ENCODE results near the gene INPP5A.

The INPP5A gene

GRCh38 chr10:132544744-132545658 is 7.4 kb downstream of the INPP5A start (continued):
- TF ChIP-seq GLIS3 (CRISPR knock-in tag; IDR thresholded peaks at IDR 0.05) (no peak), ZC3H10 (CRISPR knock-in tag; IDR thresholded peaks at IDR 0.05) (no peak), TOX (CRISPR knock-in tag; IDR thresholded peaks at IDR 0.05; ENCODE audit: borderline replicate concordance) (no peak), CREB5 (CRISPR knock-in tag; IDR thresholded peaks at IDR 0.05; ENCODE audit: low read depth) (no peak), CSDC2 (CRISPR knock-in tag; IDR thresholded peaks at IDR 0.05) (no peak), ZFP3 (CRISPR knock-in tag; IDR thresholded peaks at IDR 0.05) (no peak), ZNF8 (CRISPR knock-in tag; IDR thresholded peaks at IDR 0.05) (no peak), PPARA (CRISPR knock-in tag; IDR thresholded peaks at IDR 0.05; ENCODE audit: borderline replicate concordance) (no peak)
- TF ChIP-seq, protein P1, sequence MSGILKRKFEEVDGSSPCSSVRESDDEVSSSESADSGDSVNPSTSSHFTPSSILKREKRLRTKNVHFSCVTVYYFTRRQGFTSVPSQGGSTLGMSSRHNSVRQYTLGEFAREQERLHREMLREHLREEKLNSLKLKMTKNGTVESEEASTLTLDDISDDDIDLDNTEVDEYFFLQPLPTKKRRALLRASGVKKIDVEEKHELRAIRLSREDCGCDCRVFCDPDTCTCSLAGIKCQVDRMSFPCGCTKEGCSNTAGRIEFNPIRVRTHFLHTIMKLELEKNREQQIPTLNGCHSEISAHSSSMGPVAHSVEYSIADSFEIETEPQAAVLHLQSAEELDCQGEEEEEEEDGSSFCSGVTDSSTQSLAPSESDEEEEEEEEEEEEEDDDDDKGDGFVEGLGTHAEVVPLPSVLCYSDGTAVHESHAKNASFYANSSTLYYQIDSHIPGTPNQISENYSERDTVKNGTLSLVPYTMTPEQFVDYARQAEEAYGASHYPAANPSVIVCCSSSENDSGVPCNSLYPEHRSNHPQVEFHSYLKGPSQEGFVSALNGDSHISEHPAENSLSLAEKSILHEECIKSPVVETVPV (CRISPR knock-in tag; IDR thresholded peaks at IDR 0.05) = no peak

GRCh38 chr10:132545659-132546367 is 8.2 kb downstream of the INPP5A start:
- TF ChIP-seq BACH2 (CRISPR knock-in tag; IDR thresholded peaks at IDR 0.05; ENCODE audit: borderline replicate concordance) (no peak), CREB5 (CRISPR knock-in tag; IDR thresholded peaks at IDR 0.05; ENCODE audit: low read depth) (no peak), ZFP30 (CRISPR knock-in tag; IDR thresholded peaks at IDR 0.05) (no peak), ESRRG (CRISPR knock-in tag; IDR thresholded peaks at IDR 0.05) (no peak), PATZ1 (CRISPR knock-in tag; IDR thresholded peaks at IDR 0.05; ENCODE audit: borderline replicate concordance) (no peak), TOX (CRISPR knock-in tag; IDR thresholded peaks at IDR 0.05; ENCODE audit: borderline replicate concordance) (no peak), OSR1 (CRISPR knock-in tag; IDR thresholded peaks at IDR 0.05) (no peak), PPARA (CRISPR knock-in tag; IDR thresholded peaks at IDR 0.05; ENCODE audit: borderline replicate concordance) (no peak), TCF4 (CRISPR knock-in tag; IDR thresholded peaks at IDR 0.05; ENCODE audit: borderline replicate concordance) (no peak), ZFP3 (CRISPR knock-in tag; IDR thresholded peaks at IDR 0.05) (no peak), ARNTL (CRISPR knock-in tag; IDR thresholded peaks at IDR 0.05; ENCODE audit: borderline replicate concordance, low read depth) (no peak), RARB (CRISPR knock-in tag; IDR thresholded peaks at IDR 0.05) (no peak), ZNF70 (CRISPR knock-in tag; IDR thresholded peaks at IDR 0.05) (no peak)
- TF ChIP-seq, protein P1 (CRISPR knock-in tag; IDR thresholded peaks at IDR 0.05) = no peak
- TF ChIP-seq, protein P2, sequence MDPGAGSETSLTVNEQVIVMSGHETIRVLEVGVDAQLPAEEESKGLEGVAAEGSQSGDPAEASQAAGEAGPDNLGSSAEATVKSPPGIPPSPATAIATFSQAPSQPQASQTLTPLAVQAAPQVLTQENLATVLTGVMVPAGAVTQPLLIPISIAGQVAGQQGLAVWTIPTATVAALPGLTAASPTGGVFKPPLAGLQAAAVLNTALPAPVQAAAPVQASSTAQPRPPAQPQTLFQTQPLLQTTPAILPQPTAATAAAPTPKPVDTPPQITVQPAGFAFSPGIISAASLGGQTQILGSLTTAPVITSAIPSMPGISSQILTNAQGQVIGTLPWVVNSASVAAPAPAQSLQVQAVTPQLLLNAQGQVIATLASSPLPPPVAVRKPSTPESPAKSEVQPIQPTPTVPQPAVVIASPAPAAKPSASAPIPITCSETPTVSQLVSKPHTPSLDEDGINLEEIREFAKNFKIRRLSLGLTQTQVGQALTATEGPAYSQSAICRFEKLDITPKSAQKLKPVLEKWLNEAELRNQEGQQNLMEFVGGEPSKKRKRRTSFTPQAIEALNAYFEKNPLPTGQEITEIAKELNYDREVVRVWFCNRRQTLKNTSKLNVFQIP (CRISPR knock-in tag; IDR thresholded peaks at IDR 0.05; ENCODE audit: borderline replicate concordance, low read depth) = no peak
- ATAC-seq = no peak

Measured in SK-N-SH treated with all-trans-retinoic acid at 6 μM for 48 hours (cell line).